ENCODE results near the gene RTN3.

RTN3 gene

DNA sequence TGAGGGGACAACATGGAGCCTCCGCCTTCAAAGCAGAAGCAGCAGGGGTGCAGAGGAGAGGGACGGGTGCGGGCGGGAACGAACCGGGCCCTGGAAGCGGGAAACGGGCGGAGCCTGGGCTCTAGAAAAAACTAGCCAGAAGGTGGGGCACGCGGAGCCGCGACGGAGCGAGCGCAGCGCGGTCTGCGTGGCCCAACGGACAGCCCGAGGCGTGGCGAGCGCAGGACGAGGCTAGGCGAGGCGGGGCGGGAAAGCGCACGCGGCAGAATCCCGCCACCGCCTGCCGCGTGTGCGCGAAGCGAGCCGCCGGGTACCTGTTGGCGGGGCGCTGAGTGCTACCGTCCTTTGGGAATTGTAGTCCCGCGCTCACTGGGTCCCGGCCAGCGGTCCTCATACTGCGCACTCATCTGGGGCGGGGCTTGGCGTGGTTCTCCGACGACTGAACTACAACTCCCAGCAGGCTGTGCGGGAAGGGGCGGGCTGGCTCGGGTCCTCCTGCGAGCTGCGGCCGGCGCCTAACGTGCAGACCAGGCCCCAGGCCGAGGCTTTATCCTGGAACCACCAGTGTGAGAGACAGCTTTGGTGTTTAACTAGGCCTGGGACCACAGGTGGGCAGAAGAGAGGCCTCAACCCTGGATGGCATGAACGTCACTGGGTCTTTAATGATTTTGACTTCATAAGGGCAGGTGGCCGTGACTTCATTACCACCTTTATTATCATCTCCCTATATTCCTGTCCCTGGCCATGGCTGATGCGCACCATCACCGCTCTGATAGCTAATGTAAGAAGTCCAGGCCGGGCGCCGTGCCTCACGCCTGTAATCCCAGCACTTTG is 9.8 kb upstream of the RTN3 start, which contains the start of gene ATL3 (continued):
- TF ChIP-seq POU6F1 (CRISPR knock-in tag; IDR thresholded peaks at IDR 0.05; ENCODE audit: borderline replicate concordance, low read depth), result no peak
- TF ChIP-seq ZNF8 (CRISPR knock-in tag; IDR thresholded peaks at IDR 0.05), result no peak
- no peak for TF ChIP-seq PPARA (CRISPR knock-in tag; IDR thresholded peaks at IDR 0.05; ENCODE audit: borderline replicate concordance)
- peak; percentile 72; the same call in 1 of the 2 replicates for TF ChIP-seq CSDC2 (CRISPR knock-in tag; IDR thresholded peaks at IDR 0.05)

DNA sequence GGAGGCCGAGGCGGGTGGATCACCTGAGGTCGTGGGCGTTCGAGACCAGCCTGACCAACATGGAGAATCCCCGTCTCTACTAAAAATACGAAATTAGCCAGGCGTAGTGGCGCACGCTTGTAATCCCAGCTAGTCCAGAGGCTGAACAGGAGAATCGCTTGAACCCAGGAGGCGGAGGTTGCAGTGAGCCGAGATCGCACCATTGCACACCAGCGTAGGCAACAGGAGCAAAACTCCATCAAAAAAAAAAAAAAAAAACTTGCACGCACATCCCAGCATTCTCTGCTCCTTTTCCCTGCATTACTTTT is 9.2 kb upstream of the RTN3 start:
- no peak for ATAC-seq
- no peak for TF ChIP-seq ZFP3 (CRISPR knock-in tag; IDR thresholded peaks at IDR 0.05)
- TF ChIP-seq ZC3H10 (CRISPR knock-in tag; IDR thresholded peaks at IDR 0.05), result no peak
- TF ChIP-seq TOX (CRISPR knock-in tag; IDR thresholded peaks at IDR 0.05; ENCODE audit: borderline replicate concordance), result no peak
- no peak for TF ChIP-seq POU6F1 (CRISPR knock-in tag; IDR thresholded peaks at IDR 0.05; ENCODE audit: borderline replicate concordance, low read depth)
- TF ChIP-seq, protein P1, sequence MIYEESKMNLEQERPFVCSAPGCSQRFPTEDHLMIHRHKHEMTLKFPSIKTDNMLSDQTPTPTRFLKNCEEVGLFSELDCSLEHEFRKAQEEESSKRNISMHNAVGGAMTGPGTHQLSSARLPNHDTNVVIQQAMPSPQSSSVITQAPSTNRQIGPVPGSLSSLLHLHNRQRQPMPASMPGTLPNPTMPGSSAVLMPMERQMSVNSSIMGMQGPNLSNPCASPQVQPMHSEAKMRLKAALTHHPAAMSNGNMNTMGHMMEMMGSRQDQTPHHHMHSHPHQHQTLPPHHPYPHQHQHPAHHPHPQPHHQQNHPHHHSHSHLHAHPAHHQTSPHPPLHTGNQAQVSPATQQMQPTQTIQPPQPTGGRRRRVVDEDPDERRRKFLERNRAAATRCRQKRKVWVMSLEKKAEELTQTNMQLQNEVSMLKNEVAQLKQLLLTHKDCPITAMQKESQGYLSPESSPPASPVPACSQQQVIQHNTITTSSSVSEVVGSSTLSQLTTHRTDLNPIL (CRISPR knock-in tag; IDR thresholded peaks at IDR 0.05; ENCODE audit: low read depth), result no peak
- no peak for TF ChIP-seq CSRNP3 (CRISPR knock-in tag; IDR thresholded peaks at IDR 0.05)
- no peak for TF ChIP-seq GLIS3 (CRISPR knock-in tag; IDR thresholded peaks at IDR 0.05)
- TF ChIP-seq, protein P2, sequence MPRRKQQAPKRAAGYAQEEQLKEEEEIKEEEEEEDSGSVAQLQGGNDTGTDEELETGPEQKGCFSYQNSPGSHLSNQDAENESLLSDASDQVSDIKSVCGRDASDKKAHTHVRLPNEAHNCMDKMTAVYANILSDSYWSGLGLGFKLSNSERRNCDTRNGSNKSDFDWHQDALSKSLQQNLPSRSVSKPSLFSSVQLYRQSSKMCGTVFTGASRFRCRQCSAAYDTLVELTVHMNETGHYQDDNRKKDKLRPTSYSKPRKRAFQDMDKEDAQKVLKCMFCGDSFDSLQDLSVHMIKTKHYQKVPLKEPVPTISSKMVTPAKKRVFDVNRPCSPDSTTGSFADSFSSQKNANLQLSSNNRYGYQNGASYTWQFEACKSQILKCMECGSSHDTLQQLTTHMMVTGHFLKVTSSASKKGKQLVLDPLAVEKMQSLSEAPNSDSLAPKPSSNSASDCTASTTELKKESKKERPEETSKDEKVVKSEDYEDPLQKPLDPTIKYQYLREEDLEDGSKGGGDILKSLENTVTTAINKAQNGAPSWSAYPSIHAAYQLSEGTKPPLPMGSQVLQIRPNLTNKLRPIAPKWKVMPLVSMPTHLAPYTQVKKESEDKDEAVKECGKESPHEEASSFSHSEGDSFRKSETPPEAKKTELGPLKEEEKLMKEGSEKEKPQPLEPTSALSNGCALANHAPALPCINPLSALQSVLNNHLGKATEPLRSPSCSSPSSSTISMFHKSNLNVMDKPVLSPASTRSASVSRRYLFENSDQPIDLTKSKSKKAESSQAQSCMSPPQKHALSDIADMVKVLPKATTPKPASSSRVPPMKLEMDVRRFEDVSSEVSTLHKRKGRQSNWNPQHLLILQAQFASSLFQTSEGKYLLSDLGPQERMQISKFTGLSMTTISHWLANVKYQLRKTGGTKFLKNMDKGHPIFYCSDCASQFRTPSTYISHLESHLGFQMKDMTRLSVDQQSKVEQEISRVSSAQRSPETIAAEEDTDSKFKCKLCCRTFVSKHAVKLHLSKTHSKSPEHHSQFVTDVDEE (CRISPR knock-in tag; IDR thresholded peaks at IDR 0.05), result no peak
- no peak for TF ChIP-seq CSDC2 (CRISPR knock-in tag; IDR thresholded peaks at IDR 0.05)
- TF ChIP-seq SNAI2 (CRISPR knock-in tag; IDR thresholded peaks at IDR 0.05), result no peak

DNA sequence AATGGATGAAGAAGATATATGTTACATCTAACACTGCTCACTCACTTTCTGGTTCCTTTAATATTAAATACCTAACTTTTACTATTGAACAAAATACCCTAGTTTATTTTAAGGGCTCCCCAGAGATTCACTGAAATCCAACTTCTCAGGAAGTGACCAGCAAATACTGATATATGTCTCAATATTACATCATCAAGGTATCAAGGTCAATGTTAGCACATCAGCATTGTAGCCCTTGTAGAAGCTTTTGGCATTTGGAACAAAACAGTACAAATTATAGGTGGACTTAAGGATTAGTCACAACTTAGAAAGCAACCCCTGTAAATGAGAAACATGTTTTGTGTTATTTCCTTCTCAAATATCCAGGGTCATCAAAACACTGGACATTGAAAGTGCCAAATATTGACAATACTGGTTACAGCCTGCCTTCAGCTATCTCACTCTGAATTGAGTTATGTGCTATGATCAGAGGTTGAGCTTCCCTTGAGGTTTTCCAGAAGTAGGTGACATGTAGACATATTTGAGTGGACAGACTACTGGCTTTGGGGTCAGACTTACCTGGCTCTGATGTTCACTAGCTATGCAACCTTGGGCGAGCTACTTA is 8.3 kb upstream of the RTN3 start:
- TF ChIP-seq, protein P2 (CRISPR knock-in tag; IDR thresholded peaks at IDR 0.05), result no peak
- TF ChIP-seq TOX (CRISPR knock-in tag; IDR thresholded peaks at IDR 0.05; ENCODE audit: borderline replicate concordance), result no peak
- ATAC-seq, result no peak

DNA sequence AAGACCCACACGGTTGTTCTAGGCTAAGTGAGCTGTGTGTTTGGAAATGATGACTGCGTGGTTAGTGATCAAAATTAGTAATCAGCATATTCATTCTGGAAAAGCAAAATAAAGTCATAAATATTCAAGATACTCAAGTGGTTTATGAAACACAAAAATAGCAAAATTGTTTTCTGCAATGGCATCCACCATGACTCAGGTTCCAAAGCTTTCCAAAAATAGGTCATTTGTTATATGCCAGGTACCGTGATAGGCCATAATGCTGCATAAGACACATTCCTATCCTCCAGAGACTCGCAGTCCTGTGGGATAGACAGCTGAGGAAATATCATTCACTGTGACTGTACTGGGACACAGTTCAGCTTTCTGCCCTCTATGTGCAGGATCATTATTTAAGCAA is 7.7 kb upstream of the RTN3 start:
- no peak for ATAC-seq

More for the DNA sequence above, 7.7 kb upstream of the RTN3 start:
- TF ChIP-seq BACH2 (CRISPR knock-in tag; IDR thresholded peaks at IDR 0.05; ENCODE audit: borderline replicate concordance) (no peak), ESRRG (CRISPR knock-in tag; IDR thresholded peaks at IDR 0.05) (no peak), TCF4 (CRISPR knock-in tag; IDR thresholded peaks at IDR 0.05; ENCODE audit: borderline replicate concordance) (no peak), ZNF8 (CRISPR knock-in tag; IDR thresholded peaks at IDR 0.05) (no peak), ZNF70 (CRISPR knock-in tag; IDR thresholded peaks at IDR 0.05) (no peak)
